VCaP (cell line): ENCODE data around the gene SURF6.

Experiments used
- H3K27ac ChIP-seq: fragments of 450-650 bp; 2 replicates; pipeline ENCODE4 v1.5.1; 2017
- CTCF ChIP-seq: fragments of 450-650 bp; conservative IDR thresholded peaks from 2 replicates; pipeline ENCODE4 v1.5.1; 2017; ENCODE audit warnings: mild to moderate bottlenecking, moderate library complexity

The SURF6 gene

GRCh38 chr9:133346021-133346785 lies 10.2 kb upstream of the SURF6 start:
- H3K27ac ChIP-seq, result peak overlapping the region; percentile 98
- TF ChIP-seq CTCF, result no peak

GRCh38 chr9:133345596-133345995 lies 9.6 kb upstream of the SURF6 start:
- TF ChIP-seq CTCF, result no peak
- no peak overlapping the region for H3K27ac ChIP-seq

GRCh38 chr9:133344979-133345378 lies 9.0 kb upstream of the SURF6 start:
- no peak for TF ChIP-seq CTCF
- H3K27ac ChIP-seq, result no peak overlapping the region

- no peak for TF ChIP-seq CTCF
These were observed 8.1 kb upstream of the SURF6 start for GRCh38 chr9:133344071-133344470.

GRCh38 chr9:133342570-133342969 lies 6.6 kb upstream of the SURF6 start:
- 0 out of 2 replicates have a peak, but pooled peaks have one; percentile 23 for TF ChIP-seq CTCF
- H3K27ac ChIP-seq, result no peak overlapping the region

More at GRCh38 chr9:133344071-133344470, 8.1 kb upstream of the SURF6 start:
- no peak overlapping the region for H3K27ac ChIP-seq

- TF ChIP-seq CTCF, result peak; percentile 46
These were observed 6.0 kb upstream of the SURF6 start for GRCh38 chr9:133342069-133342406.

GRCh38 chr9:133341369-133342068 lies 5.5 kb upstream of the SURF6 start:
- no peak for TF ChIP-seq CTCF
- no peak overlapping the region; the same call in 1 of the 2 replicates for H3K27ac ChIP-seq

More at GRCh38 chr9:133342069-133342406, 6.0 kb upstream of the SURF6 start:
- H3K27ac ChIP-seq, result no peak overlapping the region; the same call in 1 of the 2 replicates
